ENCODE data around the gene GPR18. TPM values are rescaled to one million over a fixed set of nuclear protein-coding genes. Genes with fewer than 3 reads are reported as not detected.

The GPR18 gene
- total RNA-seq, 1 experiment from 2014 or later: not detected

- TF ChIP-seq REST (IDR thresholded peaks at IDR 0.05; ENCODE audit: low read depth) (no peak), EGR1 (IDR thresholded peaks at IDR 0.05; ENCODE audit: low read depth) (no peak)
These were observed 41.8 kb upstream of the GPR18 start (continued) for GRCh38 chr13:99299920-99300341.

GRCh38 chr13:99299256-99299919 lies 41.2 kb upstream of the GPR18 start:
- no peaks in the 10 kb centered on the region; a peak in 1 of 4 replicates for H3K9me3 ChIP-seq (ENCODE audit: control insufficient read depth in 1 of 2, insufficient read depth in 1 of 2, low read depth in 1 of 2, low read length in 2 of 2)
- intact Hi-C loops (cut with micrococcal nuclease): no loop called here
- H3K9ac ChIP-seq (ENCODE audit: low read length): no peak overlapping the region
- H4K20me1 ChIP-seq (ENCODE audit: insufficient read depth): no peaks in the 10 kb centered on the region
- RAD21 ChIA-PET (ENCODE audit: low non-redundant PET in 1 of 2, low total read pairs in 2 of 2, uncharacterized antibody in 2 of 2, unreplicated experiment in 2 of 2): no interaction called here
- no peak overlapping the region for H2AFZ ChIP-seq (ENCODE audit: low read depth, low read length, poor library complexity, severe bottlenecking)
- no peak overlapping the region for H3K27ac ChIP-seq (ENCODE audit: low read depth, low read length)
- no peaks in the 10 kb centered on the region; a peak in 1 of 4 replicates for H3K36me3 ChIP-seq (ENCODE audit: control insufficient read depth in 1 of 2, insufficient read depth in 2 of 2, low read length in 2 of 2)
- DNase-seq (ENCODE audit: low read depth, low spot score) (no peak), ATAC-seq (no peak)
- BruUV-seq (replicated peaks): no TSS peak
- CTCF ChIA-PET: no interaction called here
- peaks cover 0 to 12% of the 10 kb centered on the region in 2 experiments; a peak in 1 of 4 replicates for H3K4me1 ChIP-seq (ENCODE audit: control insufficient read depth in 1 of 2, insufficient read depth in 2 of 2, low read length in 2 of 2)
- H3K79me2 ChIP-seq (ENCODE audit: insufficient read depth, low read length): 0 out of 2 replicates have a peak, but pooled peaks cover 5% of the 10 kb centered on the region
- POLR2A ChIA-PET: no interaction called here
- H3K4me2 ChIP-seq (ENCODE audit: low read length): no peak overlapping the region
- no peaks in the 10 kb centered on the region for H3K9me2 ChIP-seq (ENCODE audit: insufficient read depth)
- H3K27me3 ChIP-seq (ENCODE audit: insufficient read depth, low read length): no peaks in the 10 kb centered on the region
- no peak overlapping the region for H3K4me3 ChIP-seq (replicated peaks in 1 of 2; ENCODE audit: low read depth in 1 of 2, low read length in 2 of 2)
- no peak for TF ChIP-seq TCF7L2 (IDR thresholded peaks at IDR 0.05; ENCODE audit: borderline replicate concordance, extremely low read depth, insufficient read depth, insufficient read length)
- no peak for TF ChIP-seq ZNF274 (IDR thresholded peaks at IDR 0.05; ENCODE audit: low read depth, low read length)
- TF ChIP-seq CEBPB (IDR thresholded peaks at IDR 0.05; ENCODE audit: low read depth): no peak
- TF ChIP-seq MAX (IDR thresholded peaks at IDR 0.05): no peak
- no peak for TF ChIP-seq ATF3 (IDR thresholded peaks at IDR 0.05)
- no peak for TF ChIP-seq CBX3 (IDR thresholded peaks at IDR 0.05; ENCODE audit: low read depth)
- TF ChIP-seq EZH2phosphoT487 (IDR thresholded peaks at IDR 0.05; ENCODE audit: borderline replicate concordance): no peak
- TF ChIP-seq FOSL1 (IDR thresholded peaks at IDR 0.05; ENCODE audit: low read depth): no peak
- no peak for TF ChIP-seq EZH2 (IDR thresholded peaks at IDR 0.05)
- TF ChIP-seq POLR2A (IDR thresholded peaks at IDR 0.05; ENCODE audit: borderline replicate concordance, extremely low read depth, insufficient read depth, insufficient read length): no peak
- no peak for TF ChIP-seq ZBTB33 (IDR thresholded peaks at IDR 0.05; ENCODE audit: extremely low read depth, insufficient replicate concordance, low read length)
- no peak for TF ChIP-seq ELF1 (IDR thresholded peaks at IDR 0.05; ENCODE audit: borderline replicate concordance, low read depth)
- TF ChIP-seq SRF (IDR thresholded peaks at IDR 0.05; ENCODE audit: low read depth): no peak
- TF ChIP-seq SP1 (IDR thresholded peaks at IDR 0.05; ENCODE audit: low read depth): no peak
- TF ChIP-seq JUND (IDR thresholded peaks at IDR 0.05): no peak
- no peak for TF ChIP-seq RAD21 (IDR thresholded peaks at IDR 0.05; ENCODE audit: low read depth)
- TF ChIP-seq YY1 (IDR thresholded peaks at IDR 0.05; ENCODE audit: extremely low read depth, insufficient replicate concordance, low read depth, low read length): no peak
